HEK293 (cell line): ENCODE data around the gene PPP2R2D.

Experiments
- ATF2 ChIP-seq: fragments of 450-650 bp; formaldehyde crosslinking; IDR thresholded peaks from 2 replicates; pipeline ENCODE4 v1.5.1; 2016; ENCODE audit warnings: missing biosample characterization, missing genetic modification characterization, low read depth
- PATZ1 ChIP-seq: fragments of 450-650 bp; formaldehyde crosslinking; IDR thresholded peaks from 2 replicates; pipeline ENCODE4 v1.5.1; 2016; ENCODE audit warnings: missing biosample characterization, missing genetic modification characterization
- REPIN1 ChIP-seq: fragments of 450-650 bp; formaldehyde crosslinking; IDR thresholded peaks from 2 replicates; pipeline ENCODE4 v1.5.1; 2017; ENCODE audit warnings: missing biosample characterization, missing genetic modification characterization, low read depth
- SP2 ChIP-seq: fragments of 450-650 bp; formaldehyde crosslinking; IDR thresholded peaks from 2 replicates; pipeline ENCODE4 v1.5.1; 2016; ENCODE audit warnings: missing biosample characterization, missing genetic modification characterization
- ZBTB10 ChIP-seq: fragments of 450-650 bp; formaldehyde crosslinking; IDR thresholded peaks from 2 replicates; pipeline ENCODE4 v1.5.1; 2016; ENCODE audit warnings: missing biosample characterization, missing genetic modification characterization
- ZBTB44 ChIP-seq: fragments of 450-650 bp; IDR thresholded peaks from 2 replicates; pipeline ENCODE4 v1.5.1; 2018; ENCODE audit warnings: missing biosample characterization, mild to moderate bottlenecking, missing genetic modification characterization
- ZFP37 ChIP-seq: fragments of 450-650 bp; formaldehyde crosslinking; IDR thresholded peaks from 2 replicates; pipeline ENCODE4 v1.5.1; 2016; ENCODE audit warnings: missing biosample characterization, missing genetic modification characterization
- ZNF274 ChIP-seq, 2 experiments: fragments of 200-500 bp in 1 of 2; fragments of 450-650 bp in 1 of 2; sonication (Bioruptor generic) in 1 of 2; formaldehyde crosslinking in 1 of 2; IDR thresholded peaks; 2 replicates each; pipeline versions ENCODE4 v1.5.1 to v1.6.1; 2014 to 2016; ENCODE audit warnings: borderline replicate concordance in 1 of 2, inconsistent platforms in 1 of 2, low read length in 1 of 2, missing biosample characterization in 1 of 2, missing genetic modification characterization in 1 of 2
- ZNF292 ChIP-seq: fragments of 450-650 bp; formaldehyde crosslinking; IDR thresholded peaks from 2 replicates; pipeline ENCODE4 v1.5.1; 2016; ENCODE audit warnings: low read depth, missing biosample characterization, missing genetic modification characterization, borderline replicate concordance
- ZNF510 ChIP-seq: fragments of 450-650 bp; formaldehyde crosslinking; IDR thresholded peaks from 2 replicates; pipeline ENCODE4 v1.5.1; 2018; ENCODE audit warnings: mild to moderate bottlenecking, missing genetic modification characterization, missing biosample characterization; ENCODE audit not compliant: insufficient replicate concordance
- ZNF677 ChIP-seq: fragments of 450-650 bp; IDR thresholded peaks from 2 replicates; pipeline ENCODE4 v1.5.0; 2018; ENCODE audit warnings: missing biosample characterization, mild to moderate bottlenecking, missing genetic modification characterization, moderate library complexity
- ZNF837 ChIP-seq: fragments of 450-650 bp; formaldehyde crosslinking; IDR thresholded peaks from 2 replicates; pipeline ENCODE4 v1.5.1; 2016; ENCODE audit warnings: missing biosample characterization, missing genetic modification characterization
- ZSCAN16 ChIP-seq: fragments of 450-650 bp; formaldehyde crosslinking; IDR thresholded peaks from 2 replicates; pipeline ENCODE4 v1.5.1; 2016; ENCODE audit warnings: missing biosample characterization, missing genetic modification characterization
- ZSCAN5A ChIP-seq: fragments of 450-650 bp; formaldehyde crosslinking; IDR thresholded peaks from 2 replicates; pipeline ENCODE4 v1.5.1; 2016; ENCODE audit warnings: missing biosample characterization, missing genetic modification characterization

- no peak for TF ChIP-seq ZNF837 (tag by site-specific recombination)
- TF ChIP-seq SP2 (tag by site-specific recombination): no peak
- no peak for TF ChIP-seq ZFP37 (tag by site-specific recombination)
- no peak for TF ChIP-seq ZNF677 (tag by site-specific recombination)
- TF ChIP-seq PATZ1: no peak
- no peak for TF ChIP-seq ZNF274 (IDR thresholded peaks at IDR 0.05; ENCODE audit: low read length)
- TF ChIP-seq ZNF274 (tag by site-specific recombination; IDR thresholded peaks at IDR 0.05; ENCODE audit: borderline replicate concordance): no peak
- TF ChIP-seq ZSCAN5A (tag by site-specific recombination): no peak
- TF ChIP-seq ZNF510 (tag by site-specific recombination): no peak
- no peak for TF ChIP-seq ZBTB44
- TF ChIP-seq ZSCAN16 (tag by site-specific recombination): no peak
- TF ChIP-seq ZNF292 (tag by site-specific recombination): no peak
- no peak for TF ChIP-seq REPIN1
- TF ChIP-seq ZBTB10 (tag by site-specific recombination): no peak
- no peak for TF ChIP-seq ATF2
Observed at GRCh38 chr10:131902211-131902610, 1.4 kb downstream of the PPP2R2D start.
